DMS79 (cell line): Measurements from ENCODE around the gene PCDHGA8.

Experiments
- DNase-seq: peaks from one replicate; lab custom pipeline; 2025; lab: John Stamatoyannopoulos, UW

The PCDHGA8 gene

GRCh38 chr5:141434006-141434405 is 41.6 kb downstream of the PCDHGA8 start:
- no peak for DNase-seq

- no peak for DNase-seq
These were observed 44.8 kb downstream of the PCDHGA8 start for GRCh38 chr5:141437221-141437620.

GRCh38 chr5:141439411-141440141 is 47.1 kb downstream of the PCDHGA8 start:
- no peak for DNase-seq

GRCh38 chr5:141440341-141440740 is 47.9 kb downstream of the PCDHGA8 start:
- DNase-seq, result no peak

GRCh38 chr5:141441571-141442170 is 49.2 kb downstream of the PCDHGA8 start:
- no peak for DNase-seq
